ENCODE measurements around the gene NAA80. TPM values are rescaled to one million over a fixed set of nuclear protein-coding genes. Genes with fewer than 3 reads are reported as not detected.

The NAA80 gene
- total and polyA plus RNA-seq, 2 of the 13 experiments (the other 11 are each of a cell fraction or from before 2014, with no cell fraction given): 3.4 to 8.7 TPM

DNA sequence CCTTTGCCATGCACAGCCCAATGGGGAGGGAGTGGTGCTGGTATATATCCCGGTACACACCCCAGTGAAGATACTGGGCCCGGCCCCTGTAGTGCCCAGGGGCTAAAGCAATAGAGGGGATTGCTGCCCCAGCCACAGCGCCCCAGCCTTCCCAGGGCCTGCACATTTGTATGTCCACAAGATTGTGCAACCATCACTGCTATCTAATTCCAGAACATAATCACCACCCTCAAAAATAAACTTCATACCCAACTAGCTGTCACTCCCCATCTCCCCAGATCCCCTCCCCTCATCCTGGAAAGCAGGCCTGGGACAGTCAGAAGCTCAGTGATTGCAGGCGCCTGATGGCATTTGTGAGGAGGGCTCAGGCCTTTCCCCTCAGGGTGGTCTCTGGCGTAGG lies 49.7 kb downstream of the NAA80 start:
- Histone ChIP-seq H2AFZ (ENCODE audit: low read length) (no peak overlapping the region), H3K79me2 (ENCODE audit: insufficient read depth, low read length) (peaks cover 23% of the 10 kb centered on the region), H3K4me3 (replicated peaks in 1 of 3; ENCODE audit: insufficient read depth in 1 of 3, low read depth in 2 of 3, low read length in 3 of 3) (no peak overlapping the region), H3K4me1 (ENCODE audit: insufficient read depth, low read length) (peaks cover 25% of the 10 kb centered on the region), H3K27me3 (ENCODE audit: control insufficient read depth in 1 of 2, insufficient read depth in 2 of 2, low read length in 2 of 2) (no peaks in the 10 kb centered on the region), H3K4me2 (ENCODE audit: low read depth, low read length) (no peak overlapping the region), H3K9ac (ENCODE audit: insufficient read depth, low read depth, low read length) (no peak overlapping the region), H4K20me1 (ENCODE audit: insufficient read depth, low read length) (no peaks in the 10 kb centered on the region), H3K9me3 (ENCODE audit: low read length) (no peaks in the 10 kb centered on the region), H3K27ac (ENCODE audit: extremely low read length, insufficient read depth, low read length) (no peak overlapping the region), H3K36me3 (replicated peaks in 1 of 2; ENCODE audit: control insufficient read depth in 1 of 2, insufficient read depth in 2 of 2, low read length in 2 of 2) (peaks cover 2 to 14% of the 10 kb centered on the region in 2 experiments; a peak in 2 of 5 replicates)
- in situ Hi-C loops (cut with HindIII; ENCODE audit: extremely low pct_ligation_motif_present, low pct_unique_long_range_greater_than_20kb) (no loop called here), intact Hi-C loops (cut with micrococcal nuclease; ENCODE audit: unreplicated experiment) (no loop called here)
- 100% methylated on average over 1 of the region's 5 CpGs for WGBS (ENCODE audit: low lambda C conversion rate)
- ChIA-PET CTCF (ENCODE audit: low intra/inter-chr PET ratio, low total read pairs) (no interaction called here), POLR2A (interaction anchor here (1.2 to 3.2 kb wide), 3 partner anchors 10 to 15 kb away, joined by 3 to 12 read pairs (median 3); partner anchors contain the start of gene GNAI2)
- ATAC-seq (no peak), DNase-seq (ENCODE audit: low spot score) (no peak), FAIRE-seq (no peak)
- no TSS peak for BruUV-seq (replicated peaks)
- TF ChIP-seq ATF7-NPFF (CRISPR knock-in tag; IDR thresholded peaks at IDR 0.05; ENCODE audit: low read depth) (no peak), TCF12 (IDR thresholded peaks at IDR 0.05) (no peak), TCF12 (CRISPR knock-in tag; IDR thresholded peaks at IDR 0.05) (no peak), CEBPB (IDR thresholded peaks at IDR 0.05; ENCODE audit: borderline replicate concordance, low read depth, low read length) (0 out of 2 replicates have a peak, but pooled peaks have one; percentile 12), REST (IDR thresholded peaks at IDR 0.05; ENCODE audit: borderline replicate concordance in 1 of 2, low read depth in 1 of 2, low read length in 2 of 2) (no peak)
